ENCODE measurements around the gene RASGRF2. TPM values are rescaled to one million over a fixed set of nuclear protein-coding genes. Genes with fewer than 3 reads are reported as not detected.

Gene RASGRF2
- polyA plus RNA-seq, 1 donor from 2014 or later, result 0.42 TPM

- no peaks in the 10 kb centered on the region for H3F3A ChIP-seq (ENCODE audit: insufficient read depth, low read length, poor library complexity, severe bottlenecking)
- TF ChIP-seq EZH2 (IDR thresholded peaks at IDR 0.05; ENCODE audit: borderline replicate concordance, insufficient read depth, low read length, poor library complexity, severe bottlenecking), result no peak
- no peaks in the 10 kb centered on the region for H3K79me2 ChIP-seq (replicated peaks; ENCODE audit: insufficient read depth, low read length)
- H3K27ac ChIP-seq (ENCODE audit: low read length), result no peak overlapping the region
- no peak overlapping the region for H3K4me2 ChIP-seq (ENCODE audit: low read length)
- no peaks in the 10 kb centered on the region for H4K20me1 ChIP-seq (ENCODE audit: insufficient read depth)
- H2AFZ ChIP-seq (ENCODE audit: low read depth, low read length), result no peak overlapping the region
- H3K9me3 ChIP-seq (ENCODE audit: low read length), result no peaks in the 10 kb centered on the region
- H3K9me2 ChIP-seq (ENCODE audit: insufficient read depth, low read length), result no peaks in the 10 kb centered on the region
- H3K4me3 ChIP-seq (ENCODE audit: low read length), result no peak overlapping the region
- H3K27me3 ChIP-seq (ENCODE audit: insufficient read depth, low read depth, low read length), result no peaks in the 10 kb centered on the region
- H3K36me3 ChIP-seq (ENCODE audit: insufficient read depth, low read length), result no peaks in the 10 kb centered on the region
- no peak overlapping the region for H3K9ac ChIP-seq (ENCODE audit: low read length)
Measured at GRCh38 chr5:81238460-81238859, 278.3 kb downstream of the RASGRF2 start.

GRCh38 chr5:81239613-81240012 is 279.4 kb downstream of the RASGRF2 start:
- Histone ChIP-seq H3K9me2 (ENCODE audit: insufficient read depth, low read length) (no peaks in the 10 kb centered on the region), H3K27ac (ENCODE audit: low read length) (no peak overlapping the region), H3K27me3 (ENCODE audit: insufficient read depth, low read depth, low read length) (no peaks in the 10 kb centered on the region), H3F3A (ENCODE audit: insufficient read depth, low read length, poor library complexity, severe bottlenecking) (no peaks in the 10 kb centered on the region), H4K20me1 (ENCODE audit: insufficient read depth) (no peaks in the 10 kb centered on the region), H2AFZ (ENCODE audit: low read depth, low read length) (no peak overlapping the region), H3K36me3 (ENCODE audit: insufficient read depth, low read length) (no peaks in the 10 kb centered on the region), H3K4me2 (ENCODE audit: low read length) (no peak overlapping the region), H3K9me3 (ENCODE audit: low read length) (no peaks in the 10 kb centered on the region), H3K9ac (ENCODE audit: low read length) (no peak overlapping the region), H3K79me2 (replicated peaks; ENCODE audit: insufficient read depth, low read length) (no peaks in the 10 kb centered on the region), H3K4me3 (ENCODE audit: low read length) (no peak overlapping the region)
- TF ChIP-seq TAF1 (IDR thresholded peaks at IDR 0.05; ENCODE audit: low read depth), result no peak
- TF ChIP-seq EZH2 (IDR thresholded peaks at IDR 0.05; ENCODE audit: borderline replicate concordance, insufficient read depth, low read length, poor library complexity, severe bottlenecking), result no peak
- no peak for TF ChIP-seq POLR2AphosphoS5 (IDR thresholded peaks at IDR 0.05)
- TF ChIP-seq SMC3 (conservative IDR thresholded peaks at IDR 0.05; ENCODE audit: poor library complexity), result no peak
- no peak for TF ChIP-seq CTCF (IDR thresholded peaks at IDR 0.05; ENCODE audit: poor library complexity, severe bottlenecking)
- TF ChIP-seq REST (IDR thresholded peaks at IDR 0.05; ENCODE audit: borderline replicate concordance), result no peak
- no peak for TF ChIP-seq EP300 (conservative IDR thresholded peaks at IDR 0.05; ENCODE audit: poor library complexity, severe bottlenecking)
- TF ChIP-seq RAD21 (conservative IDR thresholded peaks at IDR 0.05), result no peak
- TF ChIP-seq MXI1 (conservative IDR thresholded peaks at IDR 0.05; ENCODE audit: poor library complexity, severe bottlenecking), result no peak

- H3K9ac ChIP-seq (ENCODE audit: low read length), result no peak overlapping the region
- no peaks in the 10 kb centered on the region for H3K27me3 ChIP-seq (ENCODE audit: insufficient read depth, low read depth, low read length)
- no peaks in the 10 kb centered on the region for H3K36me3 ChIP-seq (ENCODE audit: insufficient read depth, low read length)
- H3K9me3 ChIP-seq (ENCODE audit: low read length), result no peaks in the 10 kb centered on the region
- no peak overlapping the region for H2AFZ ChIP-seq (ENCODE audit: low read depth, low read length)
- no peaks in the 10 kb centered on the region for H4K20me1 ChIP-seq (ENCODE audit: insufficient read depth)
- H3K27ac ChIP-seq (ENCODE audit: low read length), result no peak overlapping the region
- no peak overlapping the region for H3K4me2 ChIP-seq (ENCODE audit: low read length)
- no peaks in the 10 kb centered on the region for H3K79me2 ChIP-seq (replicated peaks; ENCODE audit: insufficient read depth, low read length)
- H3K9me2 ChIP-seq (ENCODE audit: insufficient read depth, low read length), result no peaks in the 10 kb centered on the region
- TF ChIP-seq REST (IDR thresholded peaks at IDR 0.05; ENCODE audit: borderline replicate concordance), result no peak
- TF ChIP-seq MXI1 (conservative IDR thresholded peaks at IDR 0.05; ENCODE audit: poor library complexity, severe bottlenecking), result no peak
- TF ChIP-seq CTCF (IDR thresholded peaks at IDR 0.05; ENCODE audit: poor library complexity, severe bottlenecking), result no peak
- TF ChIP-seq EP300 (conservative IDR thresholded peaks at IDR 0.05; ENCODE audit: poor library complexity, severe bottlenecking), result no peak
- TF ChIP-seq TAF1 (IDR thresholded peaks at IDR 0.05; ENCODE audit: low read depth), result no peak
- TF ChIP-seq SMC3 (conservative IDR thresholded peaks at IDR 0.05; ENCODE audit: poor library complexity), result no peak
- TF ChIP-seq RAD21 (conservative IDR thresholded peaks at IDR 0.05), result no peak
- no peak for TF ChIP-seq EZH2 (IDR thresholded peaks at IDR 0.05; ENCODE audit: borderline replicate concordance, insufficient read depth, low read length, poor library complexity, severe bottlenecking)
- TF ChIP-seq POLR2AphosphoS5 (IDR thresholded peaks at IDR 0.05), result no peak
- no peaks in the 10 kb centered on the region for H3F3A ChIP-seq (ENCODE audit: insufficient read depth, low read length, poor library complexity, severe bottlenecking)
- H3K4me3 ChIP-seq (ENCODE audit: low read length), result no peak overlapping the region
Measured at GRCh38 chr5:81241001-81241400, 280.8 kb downstream of the RASGRF2 start.
